ENCODE measurements around the gene DIMT1.

GRCh38 chr5:62340392-62340791 is 63.3 kb downstream of the DIMT1 start:
- TF ChIP-seq CTCF (optimal IDR thresholded peaks at IDR 0.05 in 1 of 3, IDR thresholded peaks at IDR 0.05 in 1 of 3, conservative IDR thresholded peaks at IDR 0.05 in 1 of 3; ENCODE audit: extremely low read depth in 1 of 3, insufficient read depth in 2 of 3, low read length in 3 of 3) = peak; percentile 24 to 25 (median 24)
- no peak for TF ChIP-seq EZH2 (IDR thresholded peaks at IDR 0.05; ENCODE audit: low read length)

Measured in keratinocyte (primary cell).